ENCODE measurements around the gene HPSE.
"Not testable (repeated sequence)": the region's sequence is repeated elsewhere in the genome, so short reads cannot be mapped to it uniquely, and the experiment has no call there.

HPSE gene

DNA sequence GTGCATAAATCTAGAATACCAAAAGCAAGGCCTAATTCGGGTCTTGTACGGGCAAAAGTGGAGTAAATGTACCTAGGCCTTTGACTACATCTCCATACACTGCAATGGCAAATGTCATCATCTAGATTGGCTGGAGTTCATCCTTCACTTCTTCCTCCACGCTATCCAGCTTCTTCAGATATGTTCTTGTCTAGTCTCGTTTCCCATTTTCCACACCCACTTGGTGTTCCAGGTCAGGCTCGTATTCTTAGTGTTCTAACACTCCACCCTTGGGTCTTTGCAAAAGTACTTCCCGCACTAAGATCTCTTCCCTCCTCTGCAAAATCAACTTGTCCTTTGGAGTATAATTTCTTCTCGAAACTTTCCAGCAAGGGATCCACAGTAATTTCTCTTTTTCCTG, 51.5 kb downstream of the HPSE start:
- Histone ChIP-seq H3K27me3 (ENCODE audit: control insufficient read depth in 1 of 2, insufficient read depth in 2 of 2, low read length in 2 of 2) (no peaks in the 10 kb centered on the region), H3K9ac (ENCODE audit: low read length in 2 of 2) (no peak overlapping the region), H3K4me3 (ENCODE audit: low read length in 2 of 2) (no peak overlapping the region), H3K36me3 (ENCODE audit: control insufficient read depth in 2 of 2, insufficient read depth in 2 of 2, low read length in 2 of 2) (peaks cover 0 to 3% of the 10 kb centered on the region in 2 donors), H3K27ac (ENCODE audit: low read length) (no peak overlapping the region), H3K4me1 (ENCODE audit: control insufficient read depth, insufficient read depth, low read length) (peaks cover 4% of the 10 kb centered on the region), H3K9me3 (ENCODE audit: control insufficient read depth in 2 of 2, low read length in 2 of 2) (no peaks in the 10 kb centered on the region)

DNA sequence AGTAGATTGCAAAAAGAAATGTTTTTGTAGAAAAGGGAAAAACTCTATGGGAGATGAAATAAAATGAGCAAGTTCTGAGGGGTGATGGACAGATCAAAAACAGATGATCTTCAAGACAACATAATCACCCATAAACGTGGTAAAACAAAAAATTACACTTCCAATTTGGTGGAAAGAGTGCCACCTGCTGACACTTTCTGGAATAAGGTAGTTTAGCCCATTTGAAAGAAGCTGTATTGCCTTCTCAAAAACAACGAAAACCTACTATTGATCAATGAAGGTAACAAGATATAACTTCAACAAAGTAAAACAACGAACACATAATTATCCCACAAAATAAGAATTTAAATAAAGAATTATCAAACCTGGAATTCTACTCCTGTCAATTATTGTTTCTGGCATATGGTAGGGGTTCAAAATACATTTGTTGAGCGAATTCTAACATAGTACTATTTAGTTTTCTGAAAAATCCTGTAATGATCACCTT, 52.6 kb downstream of the HPSE start:
- no peak overlapping the region for H3K4me3 ChIP-seq (ENCODE audit: low read length in 2 of 2)
- no peaks in the 10 kb centered on the region for H3K9me3 ChIP-seq (ENCODE audit: control insufficient read depth in 2 of 2, low read length in 2 of 2)
- peaks cover 4% of the 10 kb centered on the region for H3K4me1 ChIP-seq (ENCODE audit: control insufficient read depth, insufficient read depth, low read length)
- no peak overlapping the region for H3K9ac ChIP-seq (ENCODE audit: low read length in 2 of 2)
- H3K36me3 ChIP-seq (ENCODE audit: control insufficient read depth in 2 of 2, insufficient read depth in 2 of 2, low read length in 2 of 2) = peaks cover 0 to 3% of the 10 kb centered on the region in 2 donors
- no peak overlapping the region for H3K27ac ChIP-seq (ENCODE audit: low read length)
- no peaks in the 10 kb centered on the region for H3K27me3 ChIP-seq (ENCODE audit: control insufficient read depth in 1 of 2, insufficient read depth in 2 of 2, low read length in 2 of 2)

DNA sequence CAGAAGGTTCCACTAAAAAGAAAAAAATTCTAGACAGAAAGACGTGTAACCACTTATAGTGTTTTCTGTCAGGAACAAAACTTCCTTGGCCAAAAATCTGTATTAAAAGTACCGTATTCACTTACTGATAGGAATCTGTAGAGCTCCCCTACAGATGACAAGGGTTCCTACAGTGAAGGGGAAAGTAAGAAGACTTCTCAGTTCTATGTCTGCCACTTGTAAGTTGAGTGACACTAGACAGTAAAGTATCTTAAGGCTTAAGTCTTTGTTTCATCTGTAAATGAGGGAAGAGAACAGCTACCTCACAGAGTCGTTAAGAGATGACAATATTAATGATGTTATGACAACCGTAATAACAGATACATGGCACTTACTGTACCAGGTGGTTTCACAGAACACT, 53.3 kb downstream of the HPSE start:
- Histone ChIP-seq H3K4me1 (ENCODE audit: control insufficient read depth, insufficient read depth, low read length) (peaks cover 4% of the 10 kb centered on the region), H3K9ac (ENCODE audit: low read length in 2 of 2) (no peak overlapping the region), H3K9me3 (ENCODE audit: control insufficient read depth in 2 of 2, low read length in 2 of 2) (no peaks in the 10 kb centered on the region), H3K27ac (ENCODE audit: low read length) (no peak overlapping the region), H3K27me3 (ENCODE audit: control insufficient read depth in 1 of 2, insufficient read depth in 2 of 2, low read length in 2 of 2) (no peaks in the 10 kb centered on the region), H3K4me3 (ENCODE audit: low read length in 2 of 2) (no peak overlapping the region), H3K36me3 (ENCODE audit: control insufficient read depth in 2 of 2, insufficient read depth in 2 of 2, low read length in 2 of 2) (peaks cover 0 to 3% of the 10 kb centered on the region in 2 donors)

DNA sequence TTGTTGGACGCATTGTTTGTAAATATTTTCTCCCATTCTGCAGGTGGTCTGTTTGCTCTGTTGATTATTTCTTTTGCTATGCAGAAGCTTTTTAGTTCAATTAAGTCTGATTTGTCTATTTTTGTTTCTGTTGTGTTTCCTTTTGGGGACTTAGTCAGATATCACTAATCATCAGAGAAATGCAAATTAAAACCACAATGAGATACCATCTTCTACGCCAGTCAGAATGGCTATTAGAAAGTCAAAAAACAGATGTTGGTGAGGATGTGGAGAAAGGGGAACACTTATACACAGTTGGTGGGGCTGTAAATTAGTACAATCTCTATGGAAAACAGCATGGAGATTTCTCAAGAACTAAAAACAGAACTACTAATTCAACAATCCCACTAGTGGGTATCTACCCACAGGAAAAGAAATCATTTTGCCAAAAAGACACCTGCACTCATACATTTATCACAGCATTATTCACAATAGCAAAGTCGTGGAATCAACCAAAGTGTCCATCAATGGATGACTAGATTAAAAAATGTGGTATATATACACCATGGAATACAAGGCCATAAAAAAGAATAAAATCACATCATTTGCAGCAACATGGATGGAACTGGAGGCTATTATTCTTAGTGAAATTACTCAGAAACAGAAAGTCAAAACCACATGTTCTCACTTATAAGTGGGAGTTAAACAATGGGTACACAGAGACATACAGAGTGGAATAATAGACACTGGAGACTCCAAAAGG, 58.2 kb downstream of the HPSE start:
- Histone ChIP-seq H3K9me3 (ENCODE audit: control insufficient read depth in 2 of 2, low read length in 2 of 2) (no peaks in the 10 kb centered on the region), H3K27ac (ENCODE audit: low read length) (no peak overlapping the region), H3K36me3 (ENCODE audit: control insufficient read depth in 2 of 2, insufficient read depth in 2 of 2, low read length in 2 of 2) (peaks cover 0 to 8% of the 10 kb centered on the region in 2 donors), H3K9ac (ENCODE audit: low read length in 2 of 2) (no peak overlapping the region), H3K27me3 (ENCODE audit: control insufficient read depth in 1 of 2, insufficient read depth in 2 of 2, low read length in 2 of 2) (no peaks in the 10 kb centered on the region), H3K4me3 (ENCODE audit: low read length in 2 of 2) (no peak overlapping the region), H3K4me1 (ENCODE audit: control insufficient read depth, insufficient read depth, low read length) (no peaks in the 10 kb centered on the region)

DNA sequence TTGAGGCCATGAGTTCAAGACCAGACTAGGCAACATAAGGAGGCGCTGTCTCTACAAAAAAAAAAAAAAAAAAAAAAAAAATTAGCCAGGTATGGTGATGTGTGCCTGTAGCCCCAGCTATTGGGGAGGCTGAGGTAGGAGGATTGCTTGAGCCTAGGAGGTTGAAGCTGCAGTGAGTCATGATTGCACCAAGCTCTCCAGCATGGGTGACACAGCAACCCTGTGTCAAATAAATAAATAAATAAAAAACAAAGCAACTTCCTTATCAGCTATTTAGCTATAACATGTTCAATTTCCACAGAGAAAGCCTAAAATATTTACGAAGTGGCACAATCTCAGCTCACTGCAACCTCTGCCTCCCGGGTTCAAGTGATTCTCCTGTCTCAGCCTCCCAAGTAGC, 60.7 kb downstream of the HPSE start:
- not testable (repeated sequence) for H3K4me1 ChIP-seq (ENCODE audit: control insufficient read depth, insufficient read depth, low read length); H3K9me3 ChIP-seq (ENCODE audit: control insufficient read depth in 2 of 2, low read length in 2 of 2); H3K27ac ChIP-seq (ENCODE audit: low read length); H3K9ac ChIP-seq (ENCODE audit: low read length in 2 of 2); H3K4me3 ChIP-seq (ENCODE audit: low read length in 2 of 2); H3K27me3 ChIP-seq (ENCODE audit: control insufficient read depth in 1 of 2, insufficient read depth in 2 of 2, low read length in 2 of 2)
- peaks cover 0 to 15% of the 10 kb centered on the region in 2 donors for H3K36me3 ChIP-seq (ENCODE audit: control insufficient read depth in 2 of 2, insufficient read depth in 2 of 2, low read length in 2 of 2)

DNA sequence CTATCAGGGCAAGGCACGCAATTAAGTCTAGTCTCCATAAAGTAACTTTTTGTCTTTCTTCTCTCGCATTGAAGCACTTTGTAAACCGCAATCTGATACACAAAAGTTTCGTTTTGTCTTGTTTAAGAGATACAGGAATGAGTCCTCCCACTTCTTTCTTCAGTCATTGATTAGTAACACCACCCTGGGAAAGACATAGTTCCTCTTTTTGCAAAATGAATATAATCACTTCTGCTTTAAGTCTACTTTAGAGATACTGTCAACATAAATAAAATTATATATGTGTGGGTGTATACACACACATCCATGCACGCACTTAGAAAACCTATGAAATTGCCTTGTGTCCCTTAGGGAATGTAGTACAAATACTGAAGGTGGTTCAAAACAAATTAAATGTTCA, 61.7 kb downstream of the HPSE start:
- Histone ChIP-seq H3K27ac (ENCODE audit: low read length) (no peak overlapping the region), H3K4me3 (ENCODE audit: low read length in 2 of 2) (no peak overlapping the region), H3K27me3 (ENCODE audit: control insufficient read depth in 1 of 2, insufficient read depth in 2 of 2, low read length in 2 of 2) (no peaks in the 10 kb centered on the region), H3K9ac (ENCODE audit: low read length in 2 of 2) (no peak overlapping the region), H3K9me3 (ENCODE audit: control insufficient read depth in 2 of 2, low read length in 2 of 2) (no peaks in the 10 kb centered on the region), H3K4me1 (ENCODE audit: control insufficient read depth, insufficient read depth, low read length) (no peaks in the 10 kb centered on the region), H3K36me3 (ENCODE audit: control insufficient read depth in 2 of 2, insufficient read depth in 2 of 2, low read length in 2 of 2) (peaks cover 0 to 12% of the 10 kb centered on the region in 2 donors)

DNA sequence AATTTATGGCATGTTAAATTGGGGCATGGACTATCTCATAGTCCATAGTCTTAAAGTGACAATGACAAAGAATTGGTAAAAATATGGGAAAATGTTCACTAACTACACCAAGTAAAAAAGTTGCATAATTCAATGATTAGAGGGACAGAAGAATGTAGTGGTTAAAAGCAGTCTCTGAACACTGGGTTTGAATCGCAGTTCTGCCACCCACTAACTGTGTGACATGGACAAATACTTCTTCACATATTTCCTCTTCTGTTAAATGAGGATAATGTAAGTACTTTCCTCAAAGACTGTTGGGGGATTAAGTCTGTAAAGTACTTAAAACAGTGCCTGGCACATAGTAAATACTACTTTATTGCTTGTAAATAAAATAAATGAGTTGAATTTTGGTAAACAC, 65.4 kb downstream of the HPSE start:
- H3K27me3 ChIP-seq (ENCODE audit: control insufficient read depth in 1 of 2, insufficient read depth in 2 of 2, low read length in 2 of 2) = no peaks in the 10 kb centered on the region
- H3K4me1 ChIP-seq (ENCODE audit: control insufficient read depth, insufficient read depth, low read length) = no peaks in the 10 kb centered on the region
- peaks cover 0 to 12% of the 10 kb centered on the region in 2 donors for H3K36me3 ChIP-seq (ENCODE audit: control insufficient read depth in 2 of 2, insufficient read depth in 2 of 2, low read length in 2 of 2)
- H3K27ac ChIP-seq (ENCODE audit: low read length) = no peak overlapping the region
- no peaks in the 10 kb centered on the region for H3K9me3 ChIP-seq (ENCODE audit: control insufficient read depth in 2 of 2, low read length in 2 of 2)
- no peak overlapping the region for H3K4me3 ChIP-seq (ENCODE audit: low read length in 2 of 2)
- H3K9ac ChIP-seq (ENCODE audit: low read length in 2 of 2) = no peak overlapping the region

DNA sequence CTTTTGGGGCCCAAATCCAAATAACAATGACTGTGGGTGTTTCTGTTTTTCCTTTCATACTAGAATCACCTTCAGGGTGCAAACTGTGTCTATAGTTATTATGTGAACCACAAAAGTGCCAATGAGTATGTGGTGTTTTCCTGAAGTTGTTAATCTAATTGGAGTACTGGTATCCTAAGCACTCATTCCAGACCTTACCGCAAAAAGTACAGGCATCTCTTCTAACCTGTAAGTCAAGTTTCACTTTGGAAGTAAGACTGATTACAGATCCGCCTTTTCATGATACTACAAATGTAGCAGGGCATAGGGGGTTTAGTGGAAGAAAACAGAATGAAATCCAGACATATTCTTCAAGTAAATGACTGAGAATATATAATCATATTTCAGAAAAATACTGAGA, 66.2 kb downstream of the HPSE start:
- Histone ChIP-seq H3K9ac (ENCODE audit: low read length in 2 of 2) (no peak overlapping the region), H3K27me3 (ENCODE audit: control insufficient read depth in 1 of 2, insufficient read depth in 2 of 2, low read length in 2 of 2) (no peaks in the 10 kb centered on the region), H3K4me1 (ENCODE audit: control insufficient read depth, insufficient read depth, low read length) (no peaks in the 10 kb centered on the region), H3K36me3 (ENCODE audit: control insufficient read depth in 2 of 2, insufficient read depth in 2 of 2, low read length in 2 of 2) (peaks cover 0 to 12% of the 10 kb centered on the region in 2 donors), H3K4me3 (ENCODE audit: low read length in 2 of 2) (no peak overlapping the region), H3K27ac (ENCODE audit: low read length) (no peak overlapping the region), H3K9me3 (ENCODE audit: control insufficient read depth in 2 of 2, low read length in 2 of 2) (no peaks in the 10 kb centered on the region)

DNA sequence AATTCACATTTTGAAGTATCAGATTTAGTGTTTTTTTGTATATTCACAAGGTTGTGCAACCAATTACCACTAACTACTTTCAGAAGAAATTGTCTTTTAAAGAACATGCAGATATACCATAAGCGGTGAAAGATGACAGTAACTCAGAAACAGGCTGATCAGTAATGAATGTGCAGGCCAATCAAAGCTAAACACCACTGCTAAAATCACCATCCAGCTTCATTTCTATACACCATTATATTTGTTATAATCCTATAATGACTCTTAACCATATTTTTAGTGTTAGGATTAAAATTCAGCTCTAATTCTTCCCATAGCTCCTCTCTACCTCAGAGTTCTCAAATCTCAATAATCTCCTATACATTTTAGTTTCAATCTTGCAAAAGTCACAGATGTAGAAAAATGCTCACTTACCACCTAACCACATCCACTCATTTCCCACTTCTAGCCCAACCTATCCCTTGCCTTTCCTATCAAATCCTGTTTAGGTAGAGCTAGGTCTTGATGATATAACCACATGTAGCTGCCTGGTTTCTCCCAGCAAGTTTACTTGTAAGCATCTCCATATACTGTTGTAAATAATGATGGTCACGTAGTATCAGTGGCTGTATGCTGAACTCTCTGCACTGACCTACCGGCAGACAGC, 66.7 kb downstream of the HPSE start:
- Histone ChIP-seq H3K4me3 (ENCODE audit: low read length in 2 of 2) (no peak overlapping the region), H3K4me1 (ENCODE audit: control insufficient read depth, insufficient read depth, low read length) (no peaks in the 10 kb centered on the region), H3K27me3 (ENCODE audit: control insufficient read depth in 1 of 2, insufficient read depth in 2 of 2, low read length in 2 of 2) (no peaks in the 10 kb centered on the region), H3K36me3 (ENCODE audit: control insufficient read depth in 2 of 2, insufficient read depth in 2 of 2, low read length in 2 of 2) (peaks cover 0 to 9% of the 10 kb centered on the region in 2 donors), H3K9me3 (ENCODE audit: control insufficient read depth in 2 of 2, low read length in 2 of 2) (no peaks in the 10 kb centered on the region), H3K27ac (ENCODE audit: low read length) (no peak overlapping the region), H3K9ac (ENCODE audit: low read length in 2 of 2) (no peak overlapping the region)

DNA sequence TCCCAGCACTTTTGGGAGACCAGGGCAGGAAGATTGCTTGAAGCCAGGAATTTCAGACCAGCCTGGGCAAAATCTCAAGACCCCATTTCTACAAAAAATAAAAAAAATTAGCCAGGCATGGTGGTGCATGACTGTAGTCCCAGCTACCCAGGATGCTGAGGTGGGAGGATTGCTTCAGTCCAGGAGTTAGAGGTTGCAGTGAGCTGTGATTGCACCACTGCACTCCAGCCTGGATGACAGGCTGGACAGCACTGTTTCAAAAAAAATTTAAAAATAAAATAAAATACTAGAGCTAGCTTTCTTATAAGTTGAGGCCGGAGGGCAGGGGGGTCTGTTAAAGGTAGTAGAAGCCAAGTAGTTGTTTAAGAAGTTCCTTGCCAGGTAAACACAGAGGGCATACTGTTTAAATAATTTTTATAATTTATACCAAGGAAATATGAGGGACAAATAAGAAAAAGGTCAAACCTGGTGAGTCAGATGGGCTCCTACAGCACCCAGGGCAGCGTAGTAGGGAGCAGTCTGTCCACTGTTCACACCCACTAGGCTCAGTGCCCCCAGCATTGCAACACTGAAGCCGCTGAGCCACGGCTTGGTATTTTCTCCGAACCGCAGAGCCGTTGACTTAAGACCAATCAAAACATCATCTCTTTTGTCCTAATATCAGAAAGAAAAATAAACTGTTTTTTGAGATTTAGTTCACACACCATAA, 67.4 kb downstream of the HPSE start:
- Histone ChIP-seq H3K27me3 (ENCODE audit: control insufficient read depth in 1 of 2, insufficient read depth in 2 of 2, low read length in 2 of 2) (no peaks in the 10 kb centered on the region), H3K9ac (ENCODE audit: low read length in 2 of 2) (no peak overlapping the region), H3K4me3 (ENCODE audit: low read length in 2 of 2) (no peak overlapping the region), H3K36me3 (ENCODE audit: control insufficient read depth in 2 of 2, insufficient read depth in 2 of 2, low read length in 2 of 2) (peaks cover 0 to 7% of the 10 kb centered on the region in 2 donors), H3K27ac (ENCODE audit: low read length) (no peak overlapping the region), H3K4me1 (ENCODE audit: control insufficient read depth, insufficient read depth, low read length) (no peaks in the 10 kb centered on the region), H3K9me3 (ENCODE audit: control insufficient read depth in 2 of 2, low read length in 2 of 2) (no peaks in the 10 kb centered on the region)

All from stomach smooth muscle (tissue), 2 donors.